OCI-LY1 (cell line): Measurements from ENCODE around the gene PRKAB1.

Experiments used
- H2AFZ ChIP-seq: fragments of 200-600 bp; sonication (generic), shearing (Covaris generic); 2 replicates; pipeline ENCODE4 v1.6.0; 2014; ENCODE audit warnings: antibody characterized with exemption, mild to moderate bottlenecking, low read length
- H3F3A ChIP-seq: fragments of 200-600 bp; sonication (generic), shearing (Covaris generic); 2 replicates; pipeline ENCODE4 v1.6.0; 2014; ENCODE audit warnings: mild to moderate bottlenecking, antibody characterized with exemption, low read length, moderate library complexity; ENCODE audit not compliant: insufficient read depth
- H3K27ac ChIP-seq: fragments of 200-600 bp; sonication (generic); 2 replicates; pipeline ENCODE4 v1.5.1; 2014; ENCODE audit warnings: low read length, mixed run types, mild to moderate bottlenecking, low read depth; ENCODE audit not compliant: poor library complexity, severe bottlenecking
- H3K27me3 ChIP-seq: fragments of 200-600 bp; sonication (generic); 2 replicates; pipeline ENCODE4 v1.6.0; 2014; ENCODE audit warnings: antibody characterized with exemption, mild to moderate bottlenecking, low read length, moderate library complexity; ENCODE audit not compliant: insufficient read depth
- H3K36me3 ChIP-seq: fragments of 200-600 bp; sonication (generic); 2 replicates; pipeline ENCODE4 v1.6.1; 2014; ENCODE audit warnings: mild to moderate bottlenecking, antibody characterized with exemption, low read length, moderate library complexity, mixed read lengths; ENCODE audit not compliant: insufficient read depth
- H3K4me1 ChIP-seq: fragments of 200-600 bp; sonication (generic); 2 replicates; pipeline ENCODE4 v1.5.1; 2014; ENCODE audit warnings: mild to moderate bottlenecking, low read length, moderate library complexity; ENCODE audit not compliant: insufficient read depth, severe bottlenecking
- H3K4me2 ChIP-seq: fragments of 200-600 bp; sonication (generic), shearing (Covaris generic); 2 replicates; pipeline ENCODE4 v1.6.1; 2014; ENCODE audit warnings: low read length
- H3K4me3 ChIP-seq: fragments of 200-600 bp; sonication (generic); 2 replicates; pipeline ENCODE4 v1.5.1; 2014; ENCODE audit warnings: low read length, low read depth, mild to moderate bottlenecking, mixed read lengths; ENCODE audit not compliant: poor library complexity, severe bottlenecking
- H3K79me2 ChIP-seq: fragments of 200-600 bp; shearing (Covaris generic); 2 replicates; pipeline ENCODE4 v1.6.1; 2016; ENCODE audit warnings: mixed run types, low read length, mixed read lengths; ENCODE audit not compliant: insufficient read depth
- H3K9ac ChIP-seq: fragments of 200-600 bp; sonication (generic), shearing (Covaris generic); 2 replicates; pipeline ENCODE4 v1.6.1; 2014; ENCODE audit warnings: mild to moderate bottlenecking, low read length, mixed read lengths
- H3K9me2 ChIP-seq: fragments of 200-600 bp; sonication (generic), shearing (Covaris generic); 2 replicates; pipeline ENCODE4 v1.6.1; 2014; ENCODE audit warnings: low read depth, mild to moderate bottlenecking, low read length, mixed read lengths
- H3K9me3 ChIP-seq: fragments of 200-600 bp; shearing (Covaris generic); 2 replicates; pipeline ENCODE4 v1.6.1; 2014; ENCODE audit warnings: low read length, mixed read lengths
- H4K20me1 ChIP-seq: fragments of 200-600 bp; sonication (generic), shearing (Covaris generic); 2 replicates; pipeline ENCODE4 v1.6.0; 2016; ENCODE audit warnings: mild to moderate bottlenecking, low read length; ENCODE audit not compliant: insufficient read depth
- EZH2 ChIP-seq: fragments of 200-600 bp; sonication (generic), shearing (Covaris generic); IDR thresholded peaks from 2 replicates; pipeline ENCODE4 v1.8.0; 2017; ENCODE audit warnings: borderline replicate concordance, mixed run types, mild to moderate bottlenecking, antibody characterized with exemption, low read length, moderate library complexity, mixed read lengths
- TF ChIP-seq, protein P1 (sequence below): fragments of 200-600 bp; sonication (generic), shearing (Covaris generic); IDR thresholded peaks from 2 replicates; pipeline ENCODE4 v1.5.1; 2017; ENCODE audit warnings: mild to moderate bottlenecking, antibody characterized with exemption, low read length, moderate library complexity, mixed read lengths

PRKAB1 gene

DNA sequence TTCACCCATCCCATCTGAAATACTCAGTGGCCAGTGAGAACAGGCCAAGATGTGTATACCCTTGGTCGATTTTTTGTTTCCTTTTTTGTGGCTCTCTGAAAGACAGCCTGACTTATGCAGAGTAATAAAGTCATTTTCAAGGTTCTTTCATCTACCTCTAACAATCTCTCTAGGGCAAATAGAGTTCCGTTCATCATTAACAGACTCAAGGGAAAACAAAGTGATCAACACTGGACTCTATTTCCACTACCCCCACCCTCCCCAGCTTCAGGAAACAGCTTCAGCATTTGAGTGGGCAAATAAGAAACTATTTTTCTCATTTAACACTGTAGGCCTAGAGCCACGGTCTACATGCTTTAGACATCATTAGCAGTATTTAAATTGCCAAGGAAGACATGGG is 15.9 kb downstream of the PRKAB1 start:
- Histone ChIP-seq H3K36me3 (peaks cover 78% of the 10 kb centered on the region), H3K4me1 (peaks cover 21% of the 10 kb centered on the region), H3K9me3 (no peaks in the 10 kb centered on the region), H3K4me2 (no peak overlapping the region), H3K79me2 (no peaks in the 10 kb centered on the region), H2AFZ (no peak overlapping the region), H3K9me2 (no peaks in the 10 kb centered on the region), H3K9ac (no peak overlapping the region), H3K27ac (no peak overlapping the region), H3K4me3 (no peak overlapping the region), H3F3A (no peaks in the 10 kb centered on the region), H4K20me1 (no peaks in the 10 kb centered on the region), H3K27me3 (no peaks in the 10 kb centered on the region)
- TF ChIP-seq EZH2: no peak
- TF ChIP-seq, protein P1, sequence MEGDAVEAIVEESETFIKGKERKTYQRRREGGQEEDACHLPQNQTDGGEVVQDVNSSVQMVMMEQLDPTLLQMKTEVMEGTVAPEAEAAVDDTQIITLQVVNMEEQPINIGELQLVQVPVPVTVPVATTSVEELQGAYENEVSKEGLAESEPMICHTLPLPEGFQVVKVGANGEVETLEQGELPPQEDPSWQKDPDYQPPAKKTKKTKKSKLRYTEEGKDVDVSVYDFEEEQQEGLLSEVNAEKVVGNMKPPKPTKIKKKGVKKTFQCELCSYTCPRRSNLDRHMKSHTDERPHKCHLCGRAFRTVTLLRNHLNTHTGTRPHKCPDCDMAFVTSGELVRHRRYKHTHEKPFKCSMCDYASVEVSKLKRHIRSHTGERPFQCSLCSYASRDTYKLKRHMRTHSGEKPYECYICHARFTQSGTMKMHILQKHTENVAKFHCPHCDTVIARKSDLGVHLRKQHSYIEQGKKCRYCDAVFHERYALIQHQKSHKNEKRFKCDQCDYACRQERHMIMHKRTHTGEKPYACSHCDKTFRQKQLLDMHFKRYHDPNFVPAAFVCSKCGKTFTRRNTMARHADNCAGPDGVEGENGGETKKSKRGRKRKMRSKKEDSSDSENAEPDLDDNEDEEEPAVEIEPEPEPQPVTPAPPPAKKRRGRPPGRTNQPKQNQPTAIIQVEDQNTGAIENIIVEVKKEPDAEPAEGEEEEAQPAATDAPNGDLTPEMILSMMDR: no peak

DNA sequence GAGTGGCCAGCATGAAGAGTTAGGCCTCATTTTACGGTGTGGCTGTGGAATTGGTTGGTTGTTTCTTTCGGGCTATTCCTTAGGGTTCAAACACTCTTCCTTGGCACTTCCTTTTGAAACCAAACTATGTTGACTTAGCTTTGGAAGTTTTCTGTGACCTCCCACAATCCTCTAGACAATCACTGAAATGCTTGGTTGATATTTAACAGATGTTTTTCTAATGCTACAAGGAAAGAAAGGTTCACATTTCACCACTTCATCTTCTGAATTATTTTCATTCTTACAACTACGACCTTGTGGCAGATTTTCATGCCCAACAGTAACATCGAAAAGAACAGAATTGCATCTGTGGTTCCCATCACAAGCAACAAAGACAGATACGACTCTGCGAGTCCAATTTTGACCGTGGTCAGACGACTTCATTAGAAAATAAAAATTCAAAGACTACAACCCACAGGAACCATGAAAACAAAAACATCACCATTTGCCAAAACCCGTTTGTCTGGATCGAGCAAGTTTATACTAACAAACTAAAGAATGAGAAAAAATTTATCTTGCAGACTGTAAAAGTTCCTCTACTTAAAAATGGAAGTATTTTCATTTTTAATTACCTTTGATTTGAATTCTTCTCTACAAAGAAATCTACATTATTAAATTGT is 16.9 kb downstream of the PRKAB1 start:
- H3K4me3 ChIP-seq: no peak overlapping the region
- no peaks in the 10 kb centered on the region for H3K9me3 ChIP-seq
- H3K36me3 ChIP-seq: peaks cover 72% of the 10 kb centered on the region
- peaks cover 21% of the 10 kb centered on the region for H3K4me1 ChIP-seq
- H3K9ac ChIP-seq: no peak overlapping the region
- no peaks in the 10 kb centered on the region for H3K79me2 ChIP-seq
- TF ChIP-seq, protein P1: no peak
- no peak for TF ChIP-seq EZH2
- H2AFZ ChIP-seq: no peak overlapping the region
- no peak overlapping the region for H3K27ac ChIP-seq
- no peak overlapping the region for H3K4me2 ChIP-seq
- no peaks in the 10 kb centered on the region for H4K20me1 ChIP-seq
- no peaks in the 10 kb centered on the region for H3F3A ChIP-seq
- H3K9me2 ChIP-seq: no peaks in the 10 kb centered on the region
- H3K27me3 ChIP-seq: no peaks in the 10 kb centered on the region

DNA sequence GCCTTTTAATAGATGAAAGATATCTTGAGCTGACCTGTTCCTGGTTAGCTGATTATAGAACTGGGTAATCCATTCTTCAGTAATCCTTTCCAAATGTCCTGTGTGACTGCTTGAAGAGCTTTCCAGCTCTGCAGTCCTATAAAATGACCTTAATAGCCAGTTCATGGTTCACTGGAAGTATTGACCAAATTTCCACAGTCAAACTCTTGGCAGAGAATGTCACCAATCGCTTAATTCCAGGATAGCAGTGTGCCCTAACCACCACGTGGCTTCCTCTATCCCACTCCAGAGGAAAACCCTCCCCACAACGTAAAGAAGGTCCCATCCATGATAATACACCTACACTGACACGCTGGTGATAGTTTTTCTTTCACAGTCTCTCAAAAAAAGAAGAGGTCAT is 17.4 kb downstream of the PRKAB1 start:
- H4K20me1 ChIP-seq: no peaks in the 10 kb centered on the region
- H3F3A ChIP-seq: no peaks in the 10 kb centered on the region
- peaks cover 21% of the 10 kb centered on the region for H3K4me1 ChIP-seq
- H3K27me3 ChIP-seq: no peaks in the 10 kb centered on the region
- TF ChIP-seq, protein P1: no peak
- TF ChIP-seq EZH2: no peak
- no peak overlapping the region for H3K27ac ChIP-seq
- H2AFZ ChIP-seq: no peak overlapping the region
- H3K4me2 ChIP-seq: no peak overlapping the region
- no peak overlapping the region for H3K4me3 ChIP-seq
- no peaks in the 10 kb centered on the region for H3K79me2 ChIP-seq
- peaks cover 72% of the 10 kb centered on the region for H3K36me3 ChIP-seq
- no peaks in the 10 kb centered on the region for H3K9me2 ChIP-seq
- no peak overlapping the region for H3K9ac ChIP-seq
- H3K9me3 ChIP-seq: no peaks in the 10 kb centered on the region
